ENCODE data around the gene EFR3B. TPM values are rescaled to one million over a fixed set of nuclear protein-coding genes. Genes with fewer than 3 reads are reported as not detected.

The EFR3B gene
- total RNA-seq, 1 donor from 2014 or later, result 17.2 TPM

DNA sequence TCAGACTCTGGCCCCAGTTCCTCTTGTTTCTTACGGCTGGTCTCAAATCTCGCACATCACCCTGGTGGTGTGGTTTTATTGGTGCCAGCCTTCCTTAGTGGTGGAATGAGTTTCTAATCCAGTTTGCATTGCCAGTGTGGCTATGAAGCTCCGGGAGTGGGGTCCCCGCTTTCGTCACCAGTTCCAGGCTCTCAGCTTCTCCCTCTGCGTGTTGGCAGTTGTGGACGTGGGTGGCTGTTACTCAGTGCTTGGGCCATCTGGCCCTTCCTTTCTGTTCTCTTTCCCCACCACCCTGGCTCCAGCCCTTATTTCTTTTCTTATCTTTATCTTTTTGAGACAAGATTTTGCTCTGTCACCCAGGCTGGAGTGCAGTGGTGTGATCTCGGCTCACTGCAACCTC lies 30.1 kb downstream of the EFR3B start:
- Histone ChIP-seq H3K36me3 (no peaks in the 10 kb centered on the region), H3K79me2 (ENCODE audit: low read depth) (peaks cover 18% of the 10 kb centered on the region), H4K20me1 (ENCODE audit: low read depth) (peaks cover 6% of the 10 kb centered on the region), H3F3A (ENCODE audit: low read depth) (no peaks in the 10 kb centered on the region), H3K4me2 (no peak overlapping the region), H3K9ac (no peak overlapping the region), H3K27me3 (no peaks in the 10 kb centered on the region), H2AFZ (replicated peaks) (no peak overlapping the region), H3K4me1 (peaks cover 9% of the 10 kb centered on the region), H3K27ac (no peak overlapping the region), H3K4me3 (no peak overlapping the region), H3K9me3 (ENCODE audit: low read depth) (no peaks in the 10 kb centered on the region)
- H3K4me3 Mint-ChIP-seq, result no peak overlapping the region
- peaks cover 10% of the 10 kb centered on the region for H3K9me3 Mint-ChIP-seq
- H3K27ac Mint-ChIP-seq, result no peak overlapping the region
- TF ChIP-seq EZH2 (IDR thresholded peaks at IDR 0.05), result no peak
- TF ChIP-seq EZH2phosphoT487 (IDR thresholded peaks at IDR 0.05), result no peak
- TF ChIP-seq, protein P1, sequence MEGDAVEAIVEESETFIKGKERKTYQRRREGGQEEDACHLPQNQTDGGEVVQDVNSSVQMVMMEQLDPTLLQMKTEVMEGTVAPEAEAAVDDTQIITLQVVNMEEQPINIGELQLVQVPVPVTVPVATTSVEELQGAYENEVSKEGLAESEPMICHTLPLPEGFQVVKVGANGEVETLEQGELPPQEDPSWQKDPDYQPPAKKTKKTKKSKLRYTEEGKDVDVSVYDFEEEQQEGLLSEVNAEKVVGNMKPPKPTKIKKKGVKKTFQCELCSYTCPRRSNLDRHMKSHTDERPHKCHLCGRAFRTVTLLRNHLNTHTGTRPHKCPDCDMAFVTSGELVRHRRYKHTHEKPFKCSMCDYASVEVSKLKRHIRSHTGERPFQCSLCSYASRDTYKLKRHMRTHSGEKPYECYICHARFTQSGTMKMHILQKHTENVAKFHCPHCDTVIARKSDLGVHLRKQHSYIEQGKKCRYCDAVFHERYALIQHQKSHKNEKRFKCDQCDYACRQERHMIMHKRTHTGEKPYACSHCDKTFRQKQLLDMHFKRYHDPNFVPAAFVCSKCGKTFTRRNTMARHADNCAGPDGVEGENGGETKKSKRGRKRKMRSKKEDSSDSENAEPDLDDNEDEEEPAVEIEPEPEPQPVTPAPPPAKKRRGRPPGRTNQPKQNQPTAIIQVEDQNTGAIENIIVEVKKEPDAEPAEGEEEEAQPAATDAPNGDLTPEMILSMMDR (IDR thresholded peaks at IDR 0.05), result no peak
- peaks cover 22% of the 10 kb centered on the region for H3K4me1 Mint-ChIP-seq
- peaks cover 5% of the 10 kb centered on the region for H3K27me3 Mint-ChIP-seq (ENCODE audit: insufficient read depth, low read depth)
- DNase-seq (ENCODE audit: low spot score), result no peak
- H3K36me3 Mint-ChIP-seq, result peaks cover 19% of the 10 kb centered on the region

DNA sequence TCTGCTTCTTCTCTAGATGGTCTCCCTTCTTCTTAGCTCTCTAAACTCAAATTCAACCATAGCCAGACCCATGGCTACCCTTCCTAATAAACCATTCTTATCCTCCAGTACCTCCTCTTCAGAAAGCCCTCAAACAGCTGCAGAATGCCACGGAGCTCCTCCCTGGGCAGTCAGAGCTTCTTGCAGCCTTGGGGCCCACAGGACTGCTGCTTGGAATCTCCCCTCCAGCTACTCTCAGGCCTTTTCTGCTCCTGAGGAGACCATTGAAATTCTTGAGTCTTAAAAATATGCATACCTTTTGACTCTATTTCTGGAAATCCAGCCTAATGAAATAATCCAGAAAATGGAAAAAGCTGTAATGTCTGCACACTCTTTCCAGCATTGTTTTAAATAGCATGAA lies 30.7 kb downstream of the EFR3B start:
- DNase-seq (ENCODE audit: low spot score), result no peak
- peak overlapping the region; percentile 36 for H3K27ac Mint-ChIP-seq
- peaks cover 19% of the 10 kb centered on the region for H3K36me3 Mint-ChIP-seq
- no peak overlapping the region for H3K4me3 Mint-ChIP-seq
- H3K4me2 ChIP-seq, result no peak overlapping the region
- H3K27me3 ChIP-seq, result no peaks in the 10 kb centered on the region
- no peaks in the 10 kb centered on the region for H3K36me3 ChIP-seq
- no peak overlapping the region for H3K27ac ChIP-seq
- H3F3A ChIP-seq (ENCODE audit: low read depth), result no peaks in the 10 kb centered on the region
- peaks cover 8% of the 10 kb centered on the region for H3K9me3 Mint-ChIP-seq
- H3K4me3 ChIP-seq, result no peak overlapping the region
- no peak overlapping the region for H3K9ac ChIP-seq
- TF ChIP-seq EZH2phosphoT487 (IDR thresholded peaks at IDR 0.05) (no peak), EZH2 (IDR thresholded peaks at IDR 0.05) (no peak)
- TF ChIP-seq, protein P1 (IDR thresholded peaks at IDR 0.05), result no peak
- H3K27me3 Mint-ChIP-seq (ENCODE audit: insufficient read depth, low read depth), result peaks cover 5% of the 10 kb centered on the region
- peaks cover 15% of the 10 kb centered on the region for H3K79me2 ChIP-seq (ENCODE audit: low read depth)
- H3K4me1 ChIP-seq, result peaks cover 10% of the 10 kb centered on the region
- H3K9me3 ChIP-seq (ENCODE audit: low read depth), result no peaks in the 10 kb centered on the region
- H3K4me1 Mint-ChIP-seq, result peaks cover 23% of the 10 kb centered on the region
- no peak overlapping the region for H2AFZ ChIP-seq (replicated peaks)
- H4K20me1 ChIP-seq (ENCODE audit: low read depth), result peaks cover 6% of the 10 kb centered on the region

DNA sequence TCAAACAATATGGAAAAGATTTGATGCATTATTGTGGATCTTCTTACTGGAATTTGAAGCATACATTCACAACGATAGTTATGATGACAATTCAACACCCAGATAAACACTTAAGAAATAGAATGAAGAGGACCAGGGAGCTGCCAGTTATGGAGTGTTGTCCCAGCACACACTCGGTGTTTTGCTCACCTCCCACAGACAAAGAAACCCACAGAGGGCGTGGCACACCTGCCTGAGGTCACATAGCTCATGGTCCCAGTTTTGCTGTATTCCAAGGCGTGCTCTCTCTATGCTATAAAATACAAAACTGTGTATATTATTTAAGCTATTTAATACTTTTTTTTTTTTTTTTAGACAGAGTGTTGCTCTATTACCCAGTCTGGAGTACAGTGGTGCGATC lies 31.1 kb downstream of the EFR3B start:
- Histone ChIP-seq H3K79me2 (ENCODE audit: low read depth) (peaks cover 15% of the 10 kb centered on the region), H3K4me3 (no peak overlapping the region), H3K27ac (no peak overlapping the region), H3F3A (ENCODE audit: low read depth) (no peaks in the 10 kb centered on the region), H3K9me3 (ENCODE audit: low read depth) (no peaks in the 10 kb centered on the region), H3K4me2 (no peak overlapping the region), H3K4me1 (peaks cover 10% of the 10 kb centered on the region), H3K27me3 (no peaks in the 10 kb centered on the region), H4K20me1 (ENCODE audit: low read depth) (peaks cover 6% of the 10 kb centered on the region), H2AFZ (replicated peaks) (no peak overlapping the region), H3K9ac (no peak overlapping the region), H3K36me3 (no peaks in the 10 kb centered on the region)
- TF ChIP-seq EZH2phosphoT487 (IDR thresholded peaks at IDR 0.05) (no peak), EZH2 (IDR thresholded peaks at IDR 0.05) (no peak)
- TF ChIP-seq, protein P1 (IDR thresholded peaks at IDR 0.05), result no peak
- peaks cover 19% of the 10 kb centered on the region for H3K36me3 Mint-ChIP-seq
- no peak for DNase-seq (ENCODE audit: low spot score)
- H3K27me3 Mint-ChIP-seq (ENCODE audit: insufficient read depth, low read depth), result peaks cover 6% of the 10 kb centered on the region
- no peak overlapping the region for H3K27ac Mint-ChIP-seq
- peaks cover 7% of the 10 kb centered on the region for H3K9me3 Mint-ChIP-seq
- H3K4me1 Mint-ChIP-seq, result peaks cover 24% of the 10 kb centered on the region
- no peak overlapping the region for H3K4me3 Mint-ChIP-seq

Data from neural progenitor cell (in vitro differentiated cells).